T-helper 1 cell treated with Interleukin-12 subunit alpha and Interleukin-12 subunit beta and Interleukin-4 antibody, amounts not matched to agents 30 μg/mL and 1 μg/mL, for 36 hours (primary cell): ENCODE data around the gene ARHGAP20.
A peak's percentile ranks its signal among the peaks of the same experiment; 100 is the strongest.

ENCODE experiments used
- H3K27ac Mint-ChIP-seq: one replicate; pipeline ENCODE4 v1.8.0; 2021; ENCODE audit warnings: mild to moderate bottlenecking, mixed read lengths
- H3K27me3 Mint-ChIP-seq: one replicate; pipeline ENCODE4 v1.8.0; 2021; ENCODE audit warnings: low read depth, mixed read lengths
- H3K36me3 Mint-ChIP-seq: one replicate; pipeline ENCODE4 v1.8.0; 2021; ENCODE audit warnings: low read depth, mixed read lengths
- H3K4me1 Mint-ChIP-seq: one replicate; pipeline ENCODE4 v1.8.0; 2021; ENCODE audit warnings: low read depth, mixed read lengths
- H3K4me3 Mint-ChIP-seq: one replicate; pipeline ENCODE4 v1.8.0; 2021; ENCODE audit warnings: mild to moderate bottlenecking, moderate library complexity, mixed read lengths
- H3K9me3 Mint-ChIP-seq: one replicate; pipeline ENCODE4 v1.8.0; 2021; ENCODE audit warnings: mixed read lengths

ARHGAP20 gene, protein sequence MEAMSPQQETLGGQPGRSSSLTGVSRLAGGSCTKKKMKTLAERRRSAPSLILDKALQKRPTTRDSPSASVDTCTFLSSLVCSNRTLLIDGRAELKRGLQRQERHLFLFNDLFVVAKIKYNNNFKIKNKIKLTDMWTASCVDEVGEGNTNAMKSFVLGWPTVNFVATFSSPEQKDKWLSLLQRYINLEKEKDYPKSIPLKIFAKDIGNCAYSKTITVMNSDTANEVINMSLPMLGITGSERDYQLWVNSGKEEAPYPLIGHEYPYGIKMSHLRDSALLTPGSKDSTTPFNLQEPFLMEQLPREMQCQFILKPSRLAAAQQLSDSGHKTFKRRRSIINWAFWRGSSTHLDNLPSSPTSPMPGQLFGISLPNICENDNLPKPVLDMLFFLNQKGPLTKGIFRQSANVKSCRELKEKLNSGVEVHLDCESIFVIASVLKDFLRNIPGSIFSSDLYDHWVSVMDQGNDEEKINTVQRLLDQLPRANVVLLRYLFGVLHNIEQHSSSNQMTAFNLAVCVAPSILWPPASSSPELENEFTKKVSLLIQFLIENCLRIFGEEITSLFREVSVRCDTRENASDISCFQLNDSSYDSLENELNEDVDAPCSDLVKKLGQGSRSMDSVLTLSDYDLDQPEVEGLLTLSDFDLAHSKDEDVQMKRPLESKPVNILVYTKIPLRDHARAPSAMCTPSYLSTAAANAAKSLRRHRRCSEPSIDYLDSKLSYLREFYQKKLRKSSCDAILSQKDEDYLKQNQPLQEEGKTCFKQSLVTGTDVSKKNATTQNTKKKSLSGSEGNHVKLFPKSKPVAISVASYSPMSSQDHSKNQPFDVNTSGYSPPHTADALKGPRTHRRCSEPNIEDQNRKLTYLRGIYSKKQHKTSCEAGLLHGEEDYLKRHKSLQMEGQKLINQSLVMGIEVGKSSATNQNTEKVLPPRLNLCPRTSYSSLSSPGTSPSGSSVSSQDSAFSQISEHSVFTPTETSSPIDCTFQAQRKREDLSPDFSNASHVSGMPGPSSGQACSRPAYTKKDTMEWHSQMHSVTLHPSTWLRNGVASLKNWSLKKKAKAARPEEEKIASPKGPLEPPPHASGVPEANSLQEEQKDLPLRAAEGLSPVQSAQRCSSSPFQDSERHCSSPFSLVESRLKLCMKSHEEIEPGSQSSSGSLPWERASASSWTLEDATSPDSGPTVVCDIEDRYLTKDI

DNA sequence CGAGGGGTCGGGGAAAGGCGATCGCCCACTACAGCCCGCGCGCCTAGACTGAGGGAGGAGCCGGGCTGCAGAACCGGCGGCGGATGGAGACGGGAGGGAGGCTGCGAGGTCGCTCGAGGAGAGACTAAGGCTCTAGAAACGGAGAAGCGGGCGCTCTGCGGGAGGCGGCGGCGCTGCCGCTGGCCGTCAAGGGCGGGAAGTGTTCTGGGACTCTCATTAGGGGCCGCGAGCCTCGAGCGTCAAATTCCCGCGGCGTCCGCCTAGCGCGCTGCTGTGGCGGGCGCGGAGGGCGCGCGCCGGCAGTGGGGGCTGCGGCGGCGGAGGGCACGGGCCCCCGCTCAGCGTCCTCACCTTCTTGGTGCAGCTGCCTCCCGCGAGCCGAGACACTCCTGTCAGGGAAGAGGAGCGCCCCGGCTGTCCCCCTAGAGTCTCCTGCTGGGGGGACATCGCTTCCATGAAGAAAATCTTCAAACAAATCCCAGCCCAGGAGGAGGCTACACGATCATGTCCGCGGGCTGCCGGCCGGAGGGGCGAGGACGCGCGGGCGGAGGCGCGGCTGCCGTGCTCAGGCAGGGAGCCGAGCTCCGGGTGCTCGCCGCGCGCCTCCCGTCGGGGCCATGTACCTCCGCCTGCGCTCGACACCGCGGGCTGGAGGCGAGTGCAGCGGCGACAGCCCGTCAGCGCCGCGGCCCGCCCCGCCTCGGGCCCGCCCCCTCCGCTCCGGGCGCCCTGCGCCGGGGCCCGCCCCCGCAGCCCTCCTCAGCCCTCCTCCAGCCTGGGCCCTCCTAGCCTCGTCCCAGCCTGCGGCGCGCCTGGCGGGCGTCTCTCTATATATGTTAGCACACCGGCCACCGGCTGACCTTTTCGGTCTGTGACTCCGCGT is at the start of gene ARHGAP20:
TSS of gene ARHGAP20 (minus strand) at position 662 of the 883 bp plus-strand sequence. CDS start at position 456, 206 bp downstream.
- Mint-ChIP-seq H3K27ac (no peak within 1 kb of the TSS), H3K36me3 (no peaks in the 10 kb centered on the region), H3K9me3 (no peaks in the 10 kb centered on the region), H3K4me3 (peak within 1 kb of the TSS; percentile 52), H3K27me3 (peaks cover 66% of the 10 kb centered on the region), H3K4me1 (peaks cover 10% of the 10 kb centered on the region)

DNA sequence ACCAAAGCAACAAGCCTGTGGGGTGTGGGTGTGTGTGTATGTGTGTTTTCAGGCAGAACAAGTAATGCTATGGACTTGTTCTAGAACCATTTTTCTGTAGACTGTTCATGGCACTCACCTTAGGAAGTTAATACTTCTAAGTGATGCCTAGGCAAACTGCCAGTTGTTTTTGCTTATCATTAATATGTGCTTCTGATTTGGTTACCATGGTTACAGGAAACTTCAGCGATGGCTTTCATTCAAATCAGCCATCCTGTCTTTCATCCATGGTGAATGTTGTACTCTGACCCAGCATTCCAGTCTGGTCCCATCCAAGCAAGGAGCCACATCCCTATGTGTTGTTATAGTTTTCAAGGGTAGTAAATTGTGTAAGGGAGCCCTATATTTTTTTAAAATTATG is 49.8 kb upstream of the ARHGAP20 start:
- Mint-ChIP-seq H3K4me1 (no peaks in the 10 kb centered on the region), H3K4me3 (no peak overlapping the region), H3K36me3 (no peaks in the 10 kb centered on the region), H3K27me3 (peaks cover 3% of the 10 kb centered on the region), H3K27ac (no peak overlapping the region), H3K9me3 (no peaks in the 10 kb centered on the region)

DNA sequence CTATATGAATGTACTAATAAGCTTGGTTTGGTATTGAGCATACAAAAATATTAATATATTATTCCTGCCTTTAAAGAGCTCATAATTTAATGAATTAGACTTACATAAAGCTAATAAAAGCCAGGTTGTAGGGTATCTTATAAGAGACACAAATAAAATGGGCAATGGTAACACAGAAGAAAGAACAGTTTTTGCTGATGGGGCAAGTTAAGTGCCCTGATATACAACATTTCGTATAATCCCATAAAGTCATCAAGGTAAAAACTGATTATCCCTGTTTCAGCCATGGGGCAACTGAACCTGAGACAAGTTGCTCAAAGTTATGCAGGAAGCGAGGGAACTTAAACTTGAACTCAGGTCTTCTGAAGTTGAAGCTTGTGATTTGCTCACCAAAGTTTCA is 48.9 kb upstream of the ARHGAP20 start:
- Mint-ChIP-seq H3K4me1 (no peaks in the 10 kb centered on the region), H3K9me3 (no peaks in the 10 kb centered on the region), H3K27ac (no peak overlapping the region)

DNA sequence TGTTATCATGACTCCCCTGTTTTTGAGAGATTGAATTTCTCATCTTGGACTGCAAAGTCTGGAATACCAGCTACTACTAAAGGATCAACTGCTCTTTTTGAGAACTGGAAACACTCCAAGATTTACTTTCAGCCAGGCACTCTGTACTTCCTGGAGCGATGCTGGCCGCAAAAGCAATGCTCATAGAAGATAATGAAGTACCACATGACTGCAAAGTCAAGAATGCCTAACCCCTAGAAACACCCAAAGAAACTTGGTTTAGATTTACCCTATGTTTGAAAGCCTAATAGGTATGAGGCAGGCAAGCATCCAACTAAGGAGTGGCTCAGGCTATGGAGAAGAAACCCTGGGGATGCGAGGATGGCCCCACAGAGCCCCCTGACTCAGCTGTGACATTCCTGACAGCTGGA is 47.7 kb upstream of the ARHGAP20 start:
- no peaks in the 10 kb centered on the region for H3K4me1 Mint-ChIP-seq
- no peak overlapping the region for H3K27ac Mint-ChIP-seq
- no peak overlapping the region for H3K4me3 Mint-ChIP-seq
- peaks cover 3% of the 10 kb centered on the region for H3K27me3 Mint-ChIP-seq
- H3K9me3 Mint-ChIP-seq = no peaks in the 10 kb centered on the region
- H3K36me3 Mint-ChIP-seq = no peaks in the 10 kb centered on the region

More for the DNA sequence above, 48.9 kb upstream of the ARHGAP20 start:
- Mint-ChIP-seq H3K27me3 (peaks cover 3% of the 10 kb centered on the region), H3K36me3 (no peaks in the 10 kb centered on the region), H3K4me3 (no peak overlapping the region)

DNA sequence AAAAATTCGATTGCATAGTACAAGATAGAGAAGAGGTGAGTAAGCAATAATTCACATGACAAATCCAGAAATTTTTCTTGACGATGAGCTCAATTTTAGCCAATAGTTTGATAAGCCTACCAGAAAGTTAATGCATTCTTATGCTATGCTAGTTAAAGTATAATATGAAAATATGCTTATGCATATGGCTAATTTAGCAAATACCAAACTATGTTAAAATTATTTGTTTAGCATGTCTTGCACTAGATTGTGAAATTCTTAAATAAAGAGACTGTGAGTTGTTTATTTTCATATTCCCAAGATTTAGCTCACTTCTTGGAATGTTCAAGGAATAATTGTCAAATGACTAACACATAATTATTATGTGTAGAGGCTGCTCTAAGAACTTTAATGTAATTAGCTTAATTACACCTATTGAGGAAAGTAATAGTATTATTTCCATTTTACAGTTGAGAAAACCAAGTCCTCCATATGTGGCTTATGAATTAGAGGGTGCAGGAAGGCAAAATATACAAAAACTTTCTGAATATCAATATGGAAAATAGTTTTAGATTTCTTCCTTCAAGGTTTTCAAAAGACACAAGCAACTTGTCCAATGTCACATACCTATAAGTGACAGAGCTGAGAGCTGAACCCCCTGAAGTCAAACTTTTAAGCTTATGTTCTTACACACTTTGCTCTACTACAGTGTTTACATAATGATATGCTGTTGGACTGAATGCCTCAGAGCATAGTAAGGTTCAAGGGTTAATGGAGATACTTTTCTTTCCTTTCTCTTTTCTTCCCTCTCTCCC is 45.9 kb upstream of the ARHGAP20 start:
- no peak overlapping the region for H3K4me3 Mint-ChIP-seq
- H3K27ac Mint-ChIP-seq = no peak overlapping the region
- no peaks in the 10 kb centered on the region for H3K4me1 Mint-ChIP-seq
- H3K27me3 Mint-ChIP-seq = peaks cover 3% of the 10 kb centered on the region
- no peaks in the 10 kb centered on the region for H3K36me3 Mint-ChIP-seq
- H3K9me3 Mint-ChIP-seq = no peaks in the 10 kb centered on the region

DNA sequence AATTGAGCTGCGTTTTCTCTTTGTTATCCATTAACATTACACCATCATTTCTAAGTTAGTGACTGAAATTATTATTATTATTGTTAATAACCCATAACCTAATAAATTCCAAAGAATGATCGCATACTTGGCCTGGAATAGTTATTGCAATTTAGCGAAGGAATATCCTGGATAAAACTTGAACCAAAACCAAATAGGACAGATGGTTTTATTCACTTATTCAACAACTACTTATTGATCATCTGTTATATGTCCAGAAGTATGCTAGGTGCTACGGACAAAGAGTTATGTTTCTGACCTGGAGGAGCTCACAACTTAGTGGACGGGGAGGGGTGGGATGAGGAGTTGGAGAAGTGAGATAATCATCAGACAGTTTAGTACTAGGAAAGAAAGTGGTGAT is 44.8 kb upstream of the ARHGAP20 start:
- Mint-ChIP-seq H3K27me3 (peaks cover 3% of the 10 kb centered on the region), H3K4me3 (no peak overlapping the region), H3K4me1 (no peaks in the 10 kb centered on the region), H3K36me3 (no peaks in the 10 kb centered on the region), H3K9me3 (peaks cover 2% of the 10 kb centered on the region), H3K27ac (no peak overlapping the region)

DNA sequence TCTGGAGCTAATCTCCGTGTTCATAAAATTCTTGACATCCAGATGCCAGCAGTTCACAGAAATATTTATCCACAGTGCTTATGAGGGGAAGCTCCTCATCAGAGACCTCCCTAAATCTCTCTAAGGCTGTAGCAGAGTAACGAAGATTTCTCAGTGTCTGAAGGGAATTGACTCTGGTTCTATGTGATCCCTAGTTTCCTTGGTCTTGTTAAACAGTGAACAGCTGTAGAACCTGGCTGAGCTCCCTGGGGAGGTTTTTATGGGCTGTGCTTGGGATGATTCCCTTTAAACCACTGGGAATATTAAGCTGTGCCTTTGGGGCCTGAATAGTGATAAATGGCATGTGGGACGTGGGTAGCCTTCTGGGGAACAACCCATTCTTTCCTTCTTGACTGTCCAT is 43.7 kb upstream of the ARHGAP20 start:
- Mint-ChIP-seq H3K9me3 (peaks cover 3% of the 10 kb centered on the region), H3K27me3 (peaks cover 3% of the 10 kb centered on the region), H3K27ac (no peak overlapping the region), H3K36me3 (no peaks in the 10 kb centered on the region), H3K4me1 (no peaks in the 10 kb centered on the region), H3K4me3 (no peak overlapping the region)

DNA sequence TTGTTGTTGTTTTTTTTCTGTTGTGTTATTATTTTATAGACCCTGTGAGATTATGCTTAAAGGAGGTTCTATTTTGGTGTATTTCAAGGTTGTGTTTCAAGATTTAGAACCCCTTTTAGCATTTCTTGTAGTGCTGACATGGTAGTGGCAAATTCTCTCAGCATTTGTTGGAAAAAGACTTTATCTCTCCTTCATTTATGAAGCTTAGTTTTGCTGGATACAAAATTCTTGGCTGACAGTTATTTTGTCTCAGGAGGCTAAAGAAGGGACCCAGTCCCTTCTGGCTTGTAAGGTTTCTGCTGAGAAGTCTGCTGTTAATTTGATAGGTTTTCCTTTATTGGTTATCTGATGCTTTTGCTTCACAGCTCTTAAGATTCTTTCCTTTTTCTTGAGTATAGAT is 40.7 kb upstream of the ARHGAP20 start:
- Mint-ChIP-seq H3K9me3 (peaks cover 8% of the 10 kb centered on the region), H3K27ac (no peak overlapping the region), H3K36me3 (no peaks in the 10 kb centered on the region), H3K4me3 (no peak overlapping the region), H3K27me3 (no peaks in the 10 kb centered on the region), H3K4me1 (no peaks in the 10 kb centered on the region)

DNA sequence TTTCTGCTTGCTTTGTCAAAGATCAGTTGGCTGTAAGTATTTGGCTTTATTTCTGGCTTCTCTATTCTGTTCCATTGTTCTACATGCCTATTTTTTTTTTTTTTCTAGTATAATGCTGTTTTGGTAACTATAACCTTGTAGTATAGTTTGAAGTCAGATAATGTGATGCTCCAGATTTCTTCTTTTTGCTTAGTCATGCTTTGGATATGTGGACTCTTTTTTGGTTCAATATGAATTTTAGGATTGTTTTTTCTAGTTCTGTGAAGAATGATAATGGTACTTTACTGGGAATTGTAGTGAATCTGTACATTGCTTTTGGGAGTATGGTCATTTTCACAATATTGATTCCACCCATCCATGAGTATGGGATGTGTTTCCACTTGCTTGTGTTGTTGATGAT is 37.9 kb upstream of the ARHGAP20 start:
- no peaks in the 10 kb centered on the region for H3K27me3 Mint-ChIP-seq
- no peaks in the 10 kb centered on the region for H3K36me3 Mint-ChIP-seq
- H3K4me1 Mint-ChIP-seq = no peaks in the 10 kb centered on the region
- H3K9me3 Mint-ChIP-seq = peaks cover 8% of the 10 kb centered on the region
- H3K27ac Mint-ChIP-seq = no peak overlapping the region
- no peak overlapping the region for H3K4me3 Mint-ChIP-seq

DNA sequence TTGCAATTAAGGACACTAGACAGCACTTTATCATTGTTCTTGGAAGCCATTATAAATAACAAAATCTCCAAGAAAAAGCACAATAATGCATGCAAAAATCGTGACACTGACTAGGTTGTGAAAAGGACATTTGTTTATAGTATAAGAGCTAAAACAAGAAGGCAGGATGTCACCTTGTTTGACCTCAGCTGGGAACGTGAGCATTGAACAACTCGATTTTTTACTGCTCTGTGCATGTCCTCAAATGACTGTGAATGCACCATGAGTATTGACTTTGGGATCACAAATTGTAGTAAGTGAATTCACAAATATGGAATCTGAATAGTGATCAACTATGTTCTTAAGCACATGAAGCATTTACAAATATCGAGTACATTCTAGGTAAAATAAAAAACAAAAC is 35.3 kb upstream of the ARHGAP20 start:
- no peaks in the 10 kb centered on the region for H3K4me1 Mint-ChIP-seq
- no peaks in the 10 kb centered on the region for H3K27me3 Mint-ChIP-seq
- no peak overlapping the region for H3K4me3 Mint-ChIP-seq
- no peak overlapping the region for H3K27ac Mint-ChIP-seq
- H3K9me3 Mint-ChIP-seq = peaks cover 8% of the 10 kb centered on the region
- H3K36me3 Mint-ChIP-seq = no peaks in the 10 kb centered on the region

DNA sequence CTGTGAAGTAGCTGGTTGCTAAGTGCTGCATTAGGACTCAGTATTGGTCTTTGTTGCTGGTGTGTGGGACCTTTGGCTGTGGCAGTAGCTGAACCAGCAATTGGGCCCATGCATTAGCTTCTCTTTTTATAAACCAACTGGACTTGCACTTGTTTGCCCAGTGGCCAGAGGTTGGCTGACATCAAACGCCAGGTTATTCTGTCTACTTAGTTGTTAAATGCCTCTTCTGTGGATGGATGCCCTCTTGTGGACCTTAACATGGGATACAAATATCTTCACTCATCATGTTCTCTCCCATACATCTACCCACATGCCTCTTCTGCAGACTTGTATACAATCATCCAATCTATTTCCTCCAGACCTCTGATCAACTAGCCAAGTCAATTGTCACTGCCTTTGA is 26.4 kb upstream of the ARHGAP20 start:
- H3K36me3 Mint-ChIP-seq = no peaks in the 10 kb centered on the region
- H3K4me1 Mint-ChIP-seq = no peaks in the 10 kb centered on the region
- peaks cover 9% of the 10 kb centered on the region for H3K27me3 Mint-ChIP-seq
- H3K9me3 Mint-ChIP-seq = no peaks in the 10 kb centered on the region
- H3K4me3 Mint-ChIP-seq = no peak overlapping the region
- H3K27ac Mint-ChIP-seq = no peak overlapping the region

DNA sequence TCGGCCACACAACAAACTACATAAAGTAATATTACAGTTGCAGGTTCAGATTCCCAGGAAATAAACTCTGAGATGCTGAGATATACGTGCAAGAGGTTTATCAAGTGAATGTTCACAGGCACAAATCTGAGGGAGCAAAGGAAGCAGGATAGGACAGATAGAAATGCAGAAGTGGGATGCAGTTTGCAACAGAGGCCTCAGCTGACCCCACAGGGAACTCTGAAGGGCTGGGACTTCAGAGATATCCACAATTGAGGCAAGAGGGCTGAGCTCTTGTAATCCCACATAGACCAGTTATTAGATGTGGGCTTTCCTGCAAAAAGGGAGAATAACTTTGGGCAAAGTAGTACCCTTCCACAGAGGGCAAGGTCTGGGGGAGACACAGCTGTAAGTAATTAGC is 25.4 kb upstream of the ARHGAP20 start:
- no peak overlapping the region for H3K4me3 Mint-ChIP-seq
- no peaks in the 10 kb centered on the region for H3K4me1 Mint-ChIP-seq
- H3K9me3 Mint-ChIP-seq = no peaks in the 10 kb centered on the region
- no peak overlapping the region for H3K27ac Mint-ChIP-seq
- H3K27me3 Mint-ChIP-seq = peaks cover 9% of the 10 kb centered on the region
- H3K36me3 Mint-ChIP-seq = no peaks in the 10 kb centered on the region

DNA sequence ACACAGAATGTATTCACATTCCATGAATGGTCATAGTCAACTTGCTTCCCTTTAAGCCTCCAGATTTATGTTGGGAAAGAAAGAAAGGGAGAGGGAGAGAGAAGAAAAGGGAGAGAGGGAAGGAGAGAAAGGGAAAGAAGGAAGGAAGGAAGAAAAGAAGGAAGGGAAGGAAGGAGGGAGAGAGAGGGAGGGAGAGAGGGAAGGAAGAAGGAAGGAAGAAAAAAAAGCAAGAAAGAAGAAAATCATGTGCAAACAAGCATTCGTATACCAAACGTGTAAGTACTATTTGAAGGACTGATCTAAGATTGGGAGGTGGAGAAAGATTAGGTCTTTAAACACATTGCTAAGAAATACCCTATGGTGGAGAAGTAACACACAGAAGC is 23.9 kb upstream of the ARHGAP20 start:
- no peak overlapping the region for H3K4me3 Mint-ChIP-seq
- H3K36me3 Mint-ChIP-seq = no peaks in the 10 kb centered on the region
- no peak overlapping the region for H3K27ac Mint-ChIP-seq
- peaks cover 9% of the 10 kb centered on the region for H3K27me3 Mint-ChIP-seq
- H3K4me1 Mint-ChIP-seq = no peaks in the 10 kb centered on the region
- H3K9me3 Mint-ChIP-seq = no peaks in the 10 kb centered on the region
